HG03575 (cell line): ENCODE results near the gene STK11IP.
"Not testable (repeated sequence)": the region's sequence is repeated elsewhere in the genome, so short reads cannot be mapped to it uniquely, and the experiment has no call there.

Experiments
- ATAC-seq: cut with Tn5 transposase; IDR thresholded peaks from one replicate; pipeline ENCODE4 v1.9.1; 2021; ENCODE audit not compliant: unreplicated experiment, insufficient number of reproducible peaks, low FRiP score; ENCODE audit errors: extremely low read depth

The STK11IP gene

GRCh38 chr2:219642069-219642454 lies 44.4 kb downstream of the STK11IP start:
- ATAC-seq, result no peak

- peak; percentile 95 for ATAC-seq
Observed at GRCh38 chr2:219642465-219643083, 44.9 kb downstream of the STK11IP start.

- no peak for ATAC-seq
Observed at GRCh38 chr2:219643084-219643473, 45.4 kb downstream of the STK11IP start.

GRCh38 chr2:219643788-219644398 lies 46.2 kb downstream of the STK11IP start:
- ATAC-seq, result no peak

GRCh38 chr2:219644801-219645480 lies 47.3 kb downstream of the STK11IP start:
- no peak for ATAC-seq

- no peak for ATAC-seq
Observed at GRCh38 chr2:219645631-219646527, 48.2 kb downstream of the STK11IP start.

GRCh38 chr2:219648176-219648575 lies 50.5 kb downstream of the STK11IP start:
- no peak for ATAC-seq

- ATAC-seq, result no peak
Observed at GRCh38 chr2:219648963-219649362, 51.3 kb downstream of the STK11IP start.

GRCh38 chr2:219650426-219651248 lies 53.0 kb downstream of the STK11IP start:
- ATAC-seq, result no peak

- not testable (repeated sequence) for ATAC-seq
Observed at GRCh38 chr2:219651656-219652055, 54.0 kb downstream of the STK11IP start.

GRCh38 chr2:219656526-219656925 lies 58.9 kb downstream of the STK11IP start:
- ATAC-seq, result no peak

GRCh38 chr2:219658196-219658846 lies 60.7 kb downstream of the STK11IP start:
- no peak for ATAC-seq

GRCh38 chr2:219658874-219659273 lies 61.2 kb downstream of the STK11IP start:
- no peak for ATAC-seq

GRCh38 chr2:219661197-219661954 lies 63.7 kb downstream of the STK11IP start:
- peak; percentile 67 for ATAC-seq

GRCh38 chr2:219661955-219662395 lies 64.3 kb downstream of the STK11IP start:
- ATAC-seq, result no peak

- no peak for ATAC-seq
Observed at GRCh38 chr2:219662566-219662965, 64.9 kb downstream of the STK11IP start.

- no peak for ATAC-seq
Observed at GRCh38 chr2:219663116-219663762, 65.6 kb downstream of the STK11IP start.
